ENCODE measurements around the gene DTYMK. TPM values are rescaled to one million over a fixed set of nuclear protein-coding genes. Genes with fewer than 3 reads are reported as not detected.
"Not testable (repeated sequence)": the region's sequence is repeated elsewhere in the genome, so short reads cannot be mapped to it uniquely, and the experiment has no call there.

DTYMK gene
- total RNA-seq, 1 donor, result 14.1 TPM

DNA sequence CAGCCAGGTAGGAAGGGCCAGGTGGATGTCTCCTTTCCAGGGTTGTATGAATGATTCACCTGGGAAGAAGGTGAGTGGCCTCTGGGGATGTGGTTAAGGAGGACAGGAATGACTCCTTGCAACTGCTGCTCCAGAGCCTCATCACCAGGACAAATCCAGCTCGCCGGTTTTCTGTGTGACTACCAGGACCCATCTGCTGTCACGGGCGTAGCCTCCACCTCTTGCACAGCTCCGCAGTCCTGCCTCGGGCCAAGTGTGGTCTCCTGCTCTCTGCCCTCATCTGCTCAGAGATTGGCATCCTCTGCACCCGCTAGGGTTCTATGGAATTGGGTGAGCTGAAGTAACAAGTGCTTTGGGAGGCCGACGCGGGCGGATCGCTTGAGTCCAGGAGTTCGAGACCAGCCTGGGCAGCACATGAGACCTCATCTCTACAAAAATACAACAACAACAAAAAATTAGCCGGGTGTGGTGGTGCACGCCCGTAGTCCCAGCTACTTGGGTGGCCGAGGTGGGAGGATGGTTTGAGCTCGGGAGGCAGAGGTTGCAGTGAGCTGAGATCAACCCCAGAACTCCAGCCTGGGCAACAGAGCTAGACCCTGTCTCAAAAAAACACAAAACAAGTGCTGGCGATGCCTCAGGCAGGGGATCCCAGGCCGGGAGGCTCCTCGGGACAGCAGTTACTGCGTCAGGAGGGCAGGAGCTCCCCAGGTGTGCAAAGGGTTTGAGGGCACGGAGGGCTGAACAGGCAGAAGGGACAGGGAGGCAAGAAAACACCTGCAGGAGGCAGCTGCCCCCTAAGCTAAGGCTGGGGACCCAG lies 47.0 kb upstream of the DTYMK start:
- Histone ChIP-seq H3K36me3 (ENCODE audit: insufficient read depth, low read length) (no peaks in the 10 kb centered on the region), H3K27me3 (ENCODE audit: insufficient read depth, low read length) (no peaks in the 10 kb centered on the region), H2AFZ (ENCODE audit: low read length) (peak overlapping the region; percentile 90), H4K20me1 (ENCODE audit: insufficient read depth, low read length) (peaks cover 10% of the 10 kb centered on the region), H3K4me2 (ENCODE audit: insufficient read depth, low read length) (peak overlapping the region; percentile 89), H3K4me3 (ENCODE audit: insufficient read depth, low read length) (peak overlapping the region; percentile 91), H3K79me2 (ENCODE audit: insufficient read depth, low read length) (peaks cover 18% of the 10 kb centered on the region), H3K9me3 (ENCODE audit: low read depth, low read length) (no peaks in the 10 kb centered on the region), H3K27ac (ENCODE audit: low read depth, low read length) (peak overlapping the region; percentile 17), H3K4me1 (ENCODE audit: insufficient read depth, low read length) (peaks cover 3% of the 10 kb centered on the region)
- TF ChIP-seq, protein P1, sequence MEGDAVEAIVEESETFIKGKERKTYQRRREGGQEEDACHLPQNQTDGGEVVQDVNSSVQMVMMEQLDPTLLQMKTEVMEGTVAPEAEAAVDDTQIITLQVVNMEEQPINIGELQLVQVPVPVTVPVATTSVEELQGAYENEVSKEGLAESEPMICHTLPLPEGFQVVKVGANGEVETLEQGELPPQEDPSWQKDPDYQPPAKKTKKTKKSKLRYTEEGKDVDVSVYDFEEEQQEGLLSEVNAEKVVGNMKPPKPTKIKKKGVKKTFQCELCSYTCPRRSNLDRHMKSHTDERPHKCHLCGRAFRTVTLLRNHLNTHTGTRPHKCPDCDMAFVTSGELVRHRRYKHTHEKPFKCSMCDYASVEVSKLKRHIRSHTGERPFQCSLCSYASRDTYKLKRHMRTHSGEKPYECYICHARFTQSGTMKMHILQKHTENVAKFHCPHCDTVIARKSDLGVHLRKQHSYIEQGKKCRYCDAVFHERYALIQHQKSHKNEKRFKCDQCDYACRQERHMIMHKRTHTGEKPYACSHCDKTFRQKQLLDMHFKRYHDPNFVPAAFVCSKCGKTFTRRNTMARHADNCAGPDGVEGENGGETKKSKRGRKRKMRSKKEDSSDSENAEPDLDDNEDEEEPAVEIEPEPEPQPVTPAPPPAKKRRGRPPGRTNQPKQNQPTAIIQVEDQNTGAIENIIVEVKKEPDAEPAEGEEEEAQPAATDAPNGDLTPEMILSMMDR (IDR thresholded peaks at IDR 0.05; ENCODE audit: extremely low read depth, low read depth, low read length), result no peak
- no peak for DNase-seq (ENCODE audit: insufficient read length, low spot score, missing footprints)

DNA sequence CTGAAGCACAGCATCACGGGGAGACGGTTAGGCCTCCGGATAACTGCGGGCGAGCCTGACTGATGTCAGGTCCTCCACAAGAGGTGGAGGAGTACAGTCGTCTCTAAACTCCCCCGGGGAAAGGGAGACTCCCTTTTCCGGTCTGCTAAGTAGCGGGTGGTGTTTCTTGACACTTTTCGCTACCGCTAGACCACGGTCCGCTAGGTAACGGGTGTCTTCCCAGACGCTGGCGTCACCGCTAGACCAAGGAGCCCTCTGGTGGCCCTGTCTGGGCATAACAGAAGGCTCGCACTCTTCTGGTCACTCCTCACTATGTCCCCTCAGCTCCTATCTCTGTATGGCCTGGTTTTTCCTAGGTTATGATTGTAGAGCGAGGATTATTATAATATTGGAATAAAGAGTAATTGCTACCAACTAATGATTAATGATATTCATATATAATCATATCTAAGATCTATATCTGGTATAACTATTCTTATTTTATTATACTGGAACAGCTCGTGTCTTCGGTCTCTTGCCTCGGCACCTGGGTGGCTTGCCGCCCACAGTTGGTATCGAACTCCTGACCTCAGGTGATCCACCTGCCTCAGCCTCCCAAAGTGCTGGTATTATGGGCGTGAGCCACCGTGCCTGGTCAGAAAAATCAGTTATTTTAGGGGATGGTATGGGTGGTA lies 46.0 kb upstream of the DTYMK start:
- H3K4me2 ChIP-seq (ENCODE audit: insufficient read depth, low read length), result peak overlapping the region; percentile 66
- not testable (repeated sequence) for H3K4me1 ChIP-seq (ENCODE audit: insufficient read depth, low read length); H3K27me3 ChIP-seq (ENCODE audit: insufficient read depth, low read length); H3K9me3 ChIP-seq (ENCODE audit: low read depth, low read length); H3K36me3 ChIP-seq (ENCODE audit: insufficient read depth, low read length); DNase-seq (ENCODE audit: insufficient read length, low spot score, missing footprints); H3K27ac ChIP-seq (ENCODE audit: low read depth, low read length); H4K20me1 ChIP-seq (ENCODE audit: insufficient read depth, low read length)
- peak overlapping the region; percentile 47 for H3K4me3 ChIP-seq (ENCODE audit: insufficient read depth, low read length)
- H2AFZ ChIP-seq (ENCODE audit: low read length), result peak overlapping the region; percentile 91
- TF ChIP-seq, protein P1 (IDR thresholded peaks at IDR 0.05; ENCODE audit: extremely low read depth, low read depth, low read length), result peak; percentile 43
- peaks cover 12% of the 10 kb centered on the region for H3K79me2 ChIP-seq (ENCODE audit: insufficient read depth, low read length)

DNA sequence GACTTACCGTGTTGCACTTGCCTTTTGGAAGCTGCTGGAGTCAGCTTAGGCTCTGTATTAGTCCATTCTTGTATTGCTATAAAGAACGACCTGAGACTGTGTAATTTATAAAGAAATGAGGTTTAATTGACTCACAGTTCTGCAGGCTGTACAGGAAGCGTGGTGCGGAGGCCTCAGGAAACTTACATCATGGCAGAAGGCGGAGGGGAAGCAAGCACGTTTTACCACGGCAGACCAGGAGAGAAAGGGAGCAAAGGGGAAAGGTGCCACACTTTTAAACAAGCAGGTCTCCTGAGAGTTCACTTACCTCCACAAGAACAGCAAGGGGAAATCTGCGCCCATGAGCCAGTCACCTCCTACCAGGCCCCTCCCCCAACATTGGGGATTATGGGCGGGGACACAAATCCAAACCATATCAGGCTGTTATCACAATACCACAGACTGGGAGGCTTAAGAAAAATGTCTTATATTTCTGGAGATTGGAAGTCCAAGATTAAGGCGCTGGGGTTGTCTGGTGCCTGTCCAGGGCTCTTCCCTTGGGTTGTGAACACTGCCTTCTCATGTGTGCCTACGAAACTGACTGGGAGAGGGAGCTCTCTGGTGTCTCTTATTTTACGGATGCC lies 44.2 kb upstream of the DTYMK start:
- Histone ChIP-seq H4K20me1 (ENCODE audit: insufficient read depth, low read length) (no peaks in the 10 kb centered on the region), H3K79me2 (ENCODE audit: insufficient read depth, low read length) (peaks cover 7% of the 10 kb centered on the region), H3K27me3 (ENCODE audit: insufficient read depth, low read length) (no peaks in the 10 kb centered on the region), H3K4me2 (ENCODE audit: insufficient read depth, low read length) (no peak overlapping the region), H3K36me3 (ENCODE audit: insufficient read depth, low read length) (no peaks in the 10 kb centered on the region), H3K4me3 (ENCODE audit: insufficient read depth, low read length) (no peak overlapping the region), H2AFZ (ENCODE audit: low read length) (no peak overlapping the region), H3K9me3 (ENCODE audit: low read depth, low read length) (no peaks in the 10 kb centered on the region), H3K4me1 (ENCODE audit: insufficient read depth, low read length) (peaks cover 3% of the 10 kb centered on the region), H3K27ac (ENCODE audit: low read depth, low read length) (no peak overlapping the region)
- TF ChIP-seq, protein P1 (IDR thresholded peaks at IDR 0.05; ENCODE audit: extremely low read depth, low read depth, low read length), result no peak
- peak; percentile 14 for DNase-seq (ENCODE audit: insufficient read length, low spot score, missing footprints)

DNA sequence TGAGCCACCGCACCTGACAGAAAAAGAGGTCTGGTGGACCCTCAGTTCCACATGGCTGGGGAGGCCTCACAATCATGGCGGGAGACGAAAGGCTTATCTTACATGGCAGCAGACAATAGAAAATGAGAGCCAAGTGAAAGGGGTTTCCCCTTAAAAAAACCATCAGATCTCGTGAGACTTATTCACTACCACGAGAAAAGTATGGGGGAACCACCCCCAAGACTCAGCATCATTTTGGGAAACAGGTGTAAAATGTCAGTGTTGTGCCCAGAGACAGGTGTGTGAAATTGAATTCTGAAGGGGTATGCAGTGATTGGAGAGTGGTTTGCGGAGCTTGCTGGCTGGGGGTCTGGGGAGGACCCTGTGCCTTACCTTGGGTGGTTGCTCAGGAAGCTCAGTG lies 43.3 kb upstream of the DTYMK start:
- Histone ChIP-seq H3K4me2 (ENCODE audit: insufficient read depth, low read length) (no peak overlapping the region), H3K4me3 (ENCODE audit: insufficient read depth, low read length) (no peak overlapping the region), H3K4me1 (ENCODE audit: insufficient read depth, low read length) (peaks cover 3% of the 10 kb centered on the region), H4K20me1 (ENCODE audit: insufficient read depth, low read length) (no peaks in the 10 kb centered on the region), H2AFZ (ENCODE audit: low read length) (no peak overlapping the region), H3K27ac (ENCODE audit: low read depth, low read length) (no peak overlapping the region), H3K9me3 (ENCODE audit: low read depth, low read length) (no peaks in the 10 kb centered on the region), H3K36me3 (ENCODE audit: insufficient read depth, low read length) (no peaks in the 10 kb centered on the region), H3K27me3 (ENCODE audit: insufficient read depth, low read length) (no peaks in the 10 kb centered on the region), H3K79me2 (ENCODE audit: insufficient read depth, low read length) (peaks cover 3% of the 10 kb centered on the region)
- peak; percentile 30 for DNase-seq (ENCODE audit: insufficient read length, low spot score, missing footprints)
- TF ChIP-seq, protein P1 (IDR thresholded peaks at IDR 0.05; ENCODE audit: extremely low read depth, low read depth, low read length), result no peak

All from osteoblast (primary cell).